HepG2 (cell line): ENCODE data around the gene PCSK6. TPM values are rescaled to one million over a fixed set of nuclear protein-coding genes. Genes with fewer than 3 reads are reported as not detected.
A peak's percentile ranks its signal among the peaks of the same experiment; 100 is the strongest.

ENCODE experiments used
- AGO1 ChIP-seq: fragments of 200-400 bp; formaldehyde crosslinking; IDR thresholded peaks from 2 replicates; pipeline ENCODE4 v1.6.1; 2017; ENCODE audit warnings: mild to moderate bottlenecking, low read depth, low read length, moderate library complexity; ENCODE audit not compliant: poor library complexity, severe bottlenecking
- CAMTA2 ChIP-seq: sonication (generic); formaldehyde crosslinking; IDR thresholded peaks from 2 replicates; pipeline ENCODE4 v1.4.0; 2020; ENCODE audit warnings: mild to moderate bottlenecking, missing genetic modification reagents, borderline replicate concordance
- CHD2 ChIP-seq: IDR thresholded peaks from 2 replicates; pipeline ENCODE4 v1.6.1; 2011; ENCODE audit warnings: low read depth, low read length, improper control_type of control experiment
- FOXA3 ChIP-seq: IDR thresholded peaks from 2 replicates; pipeline ENCODE4 v1.6.1; 2016; ENCODE audit warnings: missing genetic modification reagents, missing compliant biosample characterization
- HDAC2 ChIP-seq: sonication (generic); formaldehyde crosslinking; IDR thresholded peaks from 2 replicates; pipeline ENCODE4 v1.4.0; 2020; ENCODE audit warnings: missing genetic modification reagents
- JARID2 ChIP-seq: sonication (generic); formaldehyde crosslinking; IDR thresholded peaks from 2 replicates; pipeline ENCODE4 v1.8.1; 2023; ENCODE audit warnings: missing genetic modification reagents, inconsistent platforms; ENCODE audit not compliant: insufficient replicate concordance
- MTA1 ChIP-seq: sonication (generic); formaldehyde crosslinking; IDR thresholded peaks from 2 replicates; pipeline ENCODE4 v1.4.0; 2020; ENCODE audit warnings: missing genetic modification reagents, mild to moderate bottlenecking, borderline replicate concordance
- SMAD1 ChIP-seq: sonication (generic); formaldehyde crosslinking; IDR thresholded peaks from 2 replicates; pipeline ENCODE4 v1.4.0; 2020; ENCODE audit warnings: missing genetic modification reagents, low read depth, mild to moderate bottlenecking, borderline replicate concordance
- SMAD3 ChIP-seq: sonication (generic); formaldehyde crosslinking; IDR thresholded peaks from 2 replicates; pipeline ENCODE4 v1.4.0; 2020; ENCODE audit warnings: missing genetic modification reagents
- SMARCE1 ChIP-seq: fragments of 450-650 bp; IDR thresholded peaks from 2 replicates; pipeline ENCODE4 v1.6.1; 2017; ENCODE audit warnings: borderline replicate concordance
- XBP1 ChIP-seq: sonication (generic); formaldehyde crosslinking; IDR thresholded peaks from 2 replicates; pipeline ENCODE4 v1.5.0; 2020; ENCODE audit warnings: missing genetic modification reagents
- ZNF256 ChIP-seq: sonication (generic); formaldehyde crosslinking; conservative IDR thresholded peaks from 2 replicates; pipeline ENCODE4 v1.4.0; 2020; ENCODE audit warnings: missing genetic modification reagents
- ZNF326 ChIP-seq: sonication (generic); formaldehyde crosslinking; IDR thresholded peaks from 2 replicates; pipeline ENCODE4 v1.4.0; 2020; ENCODE audit warnings: missing genetic modification reagents, borderline replicate concordance
- ZNF331 ChIP-seq: sonication (generic); formaldehyde crosslinking; IDR thresholded peaks from 2 replicates; pipeline ENCODE4 v1.4.0; 2020; ENCODE audit warnings: missing genetic modification reagents
- ZNF451 ChIP-seq: sonication (generic); formaldehyde crosslinking; IDR thresholded peaks from 2 replicates; pipeline ENCODE4 v1.5.0; 2020; ENCODE audit warnings: mild to moderate bottlenecking, missing genetic modification reagents
- ZNF768 ChIP-seq: sonication (generic); formaldehyde crosslinking; IDR thresholded peaks from 2 replicates; pipeline ENCODE4 v1.4.0; 2020; ENCODE audit warnings: missing genetic modification reagents
- polyA plus RNA-seq, 8 experiments: library from polyadenylated mRNA; depleted of rRNA in 3 of 8; stranded (reverse) in 7 of 8; unstranded in 1 of 8; fragments of >200 nt; fragmentation: Illumina TruSeq in 4 of 8; extraction: Trizol in 4 of 8; gene quantifications; 2 replicates each; pipeline versions ENCODE4 v1.2.1 to v1.2.3, GENCODE V29; 2011 to 2016; ENCODE audit warnings: low read depth in 4 of 8, missing spikeins in 1 of 8, mixed read lengths in 1 of 8; ENCODE audit not compliant: insufficient read depth in 1 of 8
- total RNA-seq, 5 experiments: library from RNA; depleted of rRNA; stranded (reverse); fragments of >200 nt; fragmentation: Illumina TruSeq; extraction: Trizol; gene quantifications; 2 replicates each; pipeline ENCODE4 v1.2.3, GENCODE V29; 2016; ENCODE audit warnings: low read depth in 1 of 5
- TF ChIP-seq, protein P1 (sequence below): sonication (generic); formaldehyde crosslinking; IDR thresholded peaks from 2 replicates; pipeline ENCODE4 v1.5.0; 2020; ENCODE audit warnings: mild to moderate bottlenecking, missing genetic modification reagents
- TF ChIP-seq, protein P2 (sequence below): sonication (generic); formaldehyde crosslinking; IDR thresholded peaks from 2 replicates; pipeline ENCODE4 v1.5.1; 2020; ENCODE audit warnings: missing genetic modification reagents, mild to moderate bottlenecking, borderline replicate concordance
- TF ChIP-seq, protein P3 (sequence below): sonication (generic); formaldehyde crosslinking; IDR thresholded peaks from 2 replicates; pipeline ENCODE4 v1.5.0; 2020; ENCODE audit warnings: mild to moderate bottlenecking, missing genetic modification reagents, borderline replicate concordance
- TF ChIP-seq, protein P4 (sequence below): IDR thresholded peaks from 2 replicates; pipeline ENCODE4 v1.6.1; 2016

The PCSK6 gene
- total and polyA plus RNA-seq, 2 of the 13 experiments (the other 11 are each of a cell fraction or from before 2014, with no cell fraction given): 56.5 to 155 TPM

DNA sequence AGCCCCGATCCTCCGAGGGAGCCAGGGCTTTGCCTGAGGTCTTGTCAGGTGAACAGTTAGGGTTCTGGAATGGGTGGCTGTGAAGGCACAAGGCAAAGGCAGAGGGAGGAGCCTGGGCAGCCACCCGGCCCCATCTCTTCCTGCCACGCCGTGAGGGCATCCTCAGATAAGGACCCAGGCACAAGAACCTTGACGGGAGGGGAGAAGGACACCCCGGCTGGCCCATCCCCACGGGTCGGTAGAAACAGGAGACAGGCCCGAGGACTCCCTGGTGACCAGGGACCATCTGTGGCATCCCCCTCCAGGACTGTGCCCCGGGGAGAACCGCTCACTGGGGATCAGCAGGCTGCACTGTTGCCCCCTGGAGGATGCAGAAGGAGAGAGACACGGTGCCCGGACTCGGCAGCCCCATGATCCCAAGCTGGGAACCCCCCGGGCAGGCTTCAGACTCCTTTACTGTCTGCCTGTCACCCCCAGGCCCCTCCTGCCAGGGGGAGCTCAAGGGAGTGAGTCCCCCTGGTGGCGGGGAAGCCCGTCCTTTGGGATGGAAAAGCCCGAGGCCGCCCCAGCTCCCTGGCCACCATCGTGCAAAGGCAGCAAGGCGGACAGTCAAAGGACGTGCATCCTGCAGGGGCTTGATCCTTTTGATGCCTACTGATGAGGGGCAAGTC is 12.3 kb upstream of the PCSK6 start (continued):
- peak; percentile 70; the same call in 1 of the 2 replicates for TF ChIP-seq SMAD1 (CRISPR knock-in tag)
- peak; percentile 63; the same call in 1 of the 2 replicates for TF ChIP-seq SMAD3 (CRISPR knock-in tag)
- no peak for TF ChIP-seq JARID2 (CRISPR knock-in tag)
- TF ChIP-seq, protein P1, sequence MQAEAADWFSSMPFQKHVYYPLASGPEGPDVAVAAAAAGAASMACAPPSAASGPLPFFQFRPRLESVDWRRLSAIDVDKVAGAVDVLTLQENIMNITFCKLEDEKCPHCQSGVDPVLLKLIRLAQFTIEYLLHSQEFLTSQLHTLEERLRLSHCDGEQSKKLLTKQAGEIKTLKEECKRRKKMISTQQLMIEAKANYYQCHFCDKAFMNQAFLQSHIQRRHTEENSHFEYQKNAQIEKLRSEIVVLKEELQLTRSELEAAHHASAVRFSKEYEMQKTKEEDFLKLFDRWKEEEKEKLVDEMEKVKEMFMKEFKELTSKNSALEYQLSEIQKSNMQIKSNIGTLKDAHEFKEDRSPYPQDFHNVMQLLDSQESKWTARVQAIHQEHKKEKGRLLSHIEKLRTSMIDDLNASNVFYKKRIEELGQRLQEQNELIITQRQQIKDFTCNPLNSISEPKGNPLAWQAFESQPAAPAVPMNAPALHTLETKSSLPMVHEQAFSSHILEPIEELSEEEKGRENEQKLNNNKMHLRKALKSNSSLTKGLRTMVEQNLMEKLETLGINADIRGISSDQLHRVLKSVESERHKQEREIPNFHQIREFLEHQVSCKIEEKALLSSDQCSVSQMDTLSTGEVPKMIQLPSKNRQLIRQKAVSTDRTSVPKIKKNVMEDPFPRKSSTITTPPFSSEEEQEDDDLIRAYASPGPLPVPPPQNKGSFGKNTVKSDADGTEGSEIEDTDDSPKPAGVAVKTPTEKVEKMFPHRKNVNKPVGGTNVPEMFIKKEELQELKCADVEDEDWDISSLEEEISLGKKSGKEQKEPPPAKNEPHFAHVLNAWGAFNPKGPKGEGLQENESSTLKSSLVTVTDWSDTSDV (CRISPR knock-in tag): no peak
- no peak for TF ChIP-seq ZNF256 (CRISPR knock-in tag)
- TF ChIP-seq FOXA3: 0 out of 2 replicates have a peak, but pooled peaks have one; percentile 5
- TF ChIP-seq ZNF451: 0 out of 2 replicates have a peak, but pooled peaks have one; percentile 15
- no peak for TF ChIP-seq SMARCE1
- no peak; the same call in 1 of the 2 replicates for TF ChIP-seq HDAC2 (CRISPR knock-in tag)
- TF ChIP-seq, protein P2, sequence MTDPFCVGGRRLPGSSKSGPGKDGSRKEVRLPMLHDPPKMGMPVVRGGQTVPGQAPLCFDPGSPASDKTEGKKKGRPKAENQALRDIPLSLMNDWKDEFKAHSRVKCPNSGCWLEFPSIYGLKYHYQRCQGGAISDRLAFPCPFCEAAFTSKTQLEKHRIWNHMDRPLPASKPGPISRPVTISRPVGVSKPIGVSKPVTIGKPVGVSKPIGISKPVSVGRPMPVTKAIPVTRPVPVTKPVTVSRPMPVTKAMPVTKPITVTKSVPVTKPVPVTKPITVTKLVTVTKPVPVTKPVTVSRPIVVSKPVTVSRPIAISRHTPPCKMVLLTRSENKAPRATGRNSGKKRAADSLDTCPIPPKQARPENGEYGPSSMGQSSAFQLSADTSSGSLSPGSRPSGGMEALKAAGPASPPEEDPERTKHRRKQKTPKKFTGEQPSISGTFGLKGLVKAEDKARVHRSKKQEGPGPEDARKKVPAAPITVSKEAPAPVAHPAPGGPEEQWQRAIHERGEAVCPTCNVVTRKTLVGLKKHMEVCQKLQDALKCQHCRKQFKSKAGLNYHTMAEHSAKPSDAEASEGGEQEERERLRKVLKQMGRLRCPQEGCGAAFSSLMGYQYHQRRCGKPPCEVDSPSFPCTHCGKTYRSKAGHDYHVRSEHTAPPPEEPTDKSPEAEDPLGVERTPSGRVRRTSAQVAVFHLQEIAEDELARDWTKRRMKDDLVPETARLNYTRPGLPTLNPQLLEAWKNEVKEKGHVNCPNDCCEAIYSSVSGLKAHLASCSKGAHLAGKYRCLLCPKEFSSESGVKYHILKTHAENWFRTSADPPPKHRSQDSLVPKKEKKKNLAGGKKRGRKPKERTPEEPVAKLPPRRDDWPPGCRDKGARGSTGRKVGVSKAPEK (CRISPR knock-in tag): 0 out of 2 replicates have a peak, but pooled peaks have one; percentile 5
- no peak for TF ChIP-seq ZNF331 (CRISPR knock-in tag)
- TF ChIP-seq MTA1: peak; percentile 77; the same call in 1 of the 2 replicates
- TF ChIP-seq, protein P3, sequence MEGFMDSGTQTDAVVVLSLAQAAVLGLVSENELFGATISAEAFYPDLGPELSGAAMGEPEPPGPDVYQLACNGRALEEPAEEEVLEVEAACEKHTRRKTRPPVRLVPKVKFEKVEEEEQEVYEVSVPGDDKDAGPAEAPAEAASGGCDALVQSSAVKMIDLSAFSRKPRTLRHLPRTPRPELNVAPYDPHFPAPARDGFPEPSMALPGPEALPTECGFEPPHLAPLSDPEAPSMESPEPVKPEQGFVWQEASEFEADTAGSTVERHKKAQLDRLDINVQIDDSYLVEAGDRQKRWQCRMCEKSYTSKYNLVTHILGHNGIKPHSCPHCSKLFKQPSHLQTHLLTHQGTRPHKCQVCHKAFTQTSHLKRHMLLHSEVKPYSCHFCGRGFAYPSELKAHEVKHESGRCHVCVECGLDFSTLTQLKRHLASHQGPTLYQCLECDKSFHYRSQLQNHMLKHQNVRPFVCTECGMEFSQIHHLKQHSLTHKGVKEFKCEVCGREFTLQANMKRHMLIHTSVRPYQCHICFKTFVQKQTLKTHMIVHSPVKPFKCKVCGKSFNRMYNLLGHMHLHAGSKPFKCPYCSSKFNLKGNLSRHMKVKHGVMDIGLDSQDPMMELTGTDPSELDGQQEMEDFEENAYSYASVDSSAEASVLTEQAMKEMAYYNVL (CRISPR knock-in tag): no peak
- TF ChIP-seq, protein P4, sequence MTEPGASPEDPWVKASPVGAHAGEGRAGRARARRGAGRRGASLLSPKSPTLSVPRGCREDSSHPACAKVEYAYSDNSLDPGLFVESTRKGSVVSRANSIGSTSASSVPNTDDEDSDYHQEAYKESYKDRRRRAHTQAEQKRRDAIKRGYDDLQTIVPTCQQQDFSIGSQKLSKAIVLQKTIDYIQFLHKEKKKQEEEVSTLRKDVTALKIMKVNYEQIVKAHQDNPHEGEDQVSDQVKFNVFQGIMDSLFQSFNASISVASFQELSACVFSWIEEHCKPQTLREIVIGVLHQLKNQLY (CRISPR knock-in tag): no peak
- no peak for TF ChIP-seq XBP1
- TF ChIP-seq CAMTA2 (CRISPR knock-in tag): no peak
- peak; percentile 61; the same call in 1 of the 2 replicates for TF ChIP-seq ZNF768 (CRISPR knock-in tag)
- TF ChIP-seq AGO1: peak; percentile 25
- TF ChIP-seq CHD2: no peak
- no peak for TF ChIP-seq ZNF326 (CRISPR knock-in tag)
